ENCODE data around the gene SPATA13. TPM values are rescaled to one million over a fixed set of nuclear protein-coding genes. Genes with fewer than 3 reads are reported as not detected.
A peak's percentile ranks its signal among the peaks of the same experiment; 100 is the strongest.

The SPATA13 gene
- total RNA-seq, 1 experiment from 2014 or later, result 14.1 TPM

DNA sequence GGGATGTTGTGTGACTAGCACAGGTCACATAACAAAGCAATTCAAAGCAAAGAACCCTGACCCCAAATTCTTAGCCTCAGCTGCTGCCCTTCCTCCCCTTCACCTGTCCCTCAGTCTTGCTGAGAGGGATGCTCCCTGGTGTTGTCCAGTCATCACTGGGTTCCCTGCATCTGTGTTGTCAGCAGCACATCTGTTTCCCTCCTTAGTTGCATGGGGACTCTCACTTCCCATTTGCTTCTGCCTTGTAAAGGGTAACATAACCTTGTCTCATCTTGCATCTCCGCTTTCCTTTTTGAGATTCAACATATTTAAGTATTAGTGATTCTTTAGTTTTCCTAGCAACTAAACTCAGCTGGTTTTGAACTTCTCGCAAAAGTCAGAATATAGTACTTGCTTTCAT is 54.0 kb downstream of the SPATA13 start:
- Mint-ChIP-seq H3K27ac (peak overlapping the region in 1 of 3 experiments; percentile 87; a peak in 2 of 7 replicates), H3K4me3 (no peak overlapping the region), H3K4me1 (peaks cover 42 to 55% of the 10 kb centered on the region in 2 experiments), H3K9me3 (no peaks in the 10 kb centered on the region), H3K27me3 (ENCODE audit: low read depth) (no peaks in the 10 kb centered on the region), H3K36me3 (ENCODE audit: insufficient read depth in 1 of 3, low read depth in 3 of 3) (peaks cover 0 to 2% (median 0%) of the 10 kb centered on the region in 3 experiments; a peak in 3 of 7 replicates)
- Histone ChIP-seq H3K27me3 (ENCODE audit: insufficient read depth, low read length) (no peaks in the 10 kb centered on the region), H3K9ac (ENCODE audit: extremely low read depth, insufficient read length, low read length) (no peak overlapping the region), H3K14ac (ENCODE audit: insufficient read depth, low read length) (no peak overlapping the region), H2BK15ac (ENCODE audit: low read depth, low read length) (no peak overlapping the region), H3K4me1 (ENCODE audit: insufficient read depth, low read length) (peaks cover 12% of the 10 kb centered on the region; the same call in 1 of the 2 replicates), H3K79me1 (ENCODE audit: insufficient read depth, low read depth, low read length, poor library complexity, severe bottlenecking) (no peaks in the 10 kb centered on the region), H2BK5ac (ENCODE audit: insufficient read length, low read length) (no peak overlapping the region), H4K91ac (ENCODE audit: insufficient read length, low read depth, low read length) (no peak overlapping the region), H3K56ac (ENCODE audit: insufficient read length, low read depth, low read length) (no peak overlapping the region), H2AFZ (ENCODE audit: low read length) (no peak overlapping the region), H2BK12ac (ENCODE audit: insufficient read length, low read depth, low read length) (no peak overlapping the region), H4K20me1 (ENCODE audit: control insufficient read depth, insufficient read depth, insufficient read length) (no peaks in the 10 kb centered on the region), H3K9me3 (ENCODE audit: control insufficient read depth, low read depth, low read length) (no peaks in the 10 kb centered on the region), H3K4ac (ENCODE audit: low read depth, low read length) (no peak overlapping the region), H2BK120ac (ENCODE audit: low read depth, low read length, poor library complexity, severe bottlenecking) (no peak overlapping the region), H3K23ac (ENCODE audit: insufficient read length, low read depth, low read length) (no peak overlapping the region), H3K79me2 (ENCODE audit: insufficient read depth, low read length) (peaks cover 3% of the 10 kb centered on the region; the same call in 1 of the 2 replicates), H4K5ac (ENCODE audit: insufficient read length, low read depth, low read length) (no peak overlapping the region), H3K27ac (ENCODE audit: insufficient read length, low read depth, low read length) (no peak overlapping the region), H3T11ph (ENCODE audit: low read length) (no peak overlapping the region), H2AK5ac (ENCODE audit: insufficient read length, low read length) (no peak overlapping the region), H3K4me2 (ENCODE audit: insufficient read depth, insufficient read length, low read length) (no peak overlapping the region), H3K23me2 (ENCODE audit: insufficient read length, low read depth, low read length, poor library complexity, severe bottlenecking) (no peaks in the 10 kb centered on the region), H2BK20ac (ENCODE audit: low read depth, low read length, poor library complexity, severe bottlenecking) (no peak overlapping the region), H4K8ac (replicated peaks; ENCODE audit: insufficient read length, low read depth, low read length) (no peak overlapping the region), H3K18ac (ENCODE audit: insufficient read length, low read depth, low read length) (no peak overlapping the region)
- WGBS (ENCODE audit: extremely low coverage, insufficient read length, low lambda C conversion rate), result no CpG with 5 or more reads among the region's 2 CpGs
- no peak for DNase-seq
- TF ChIP-seq, protein P1, sequence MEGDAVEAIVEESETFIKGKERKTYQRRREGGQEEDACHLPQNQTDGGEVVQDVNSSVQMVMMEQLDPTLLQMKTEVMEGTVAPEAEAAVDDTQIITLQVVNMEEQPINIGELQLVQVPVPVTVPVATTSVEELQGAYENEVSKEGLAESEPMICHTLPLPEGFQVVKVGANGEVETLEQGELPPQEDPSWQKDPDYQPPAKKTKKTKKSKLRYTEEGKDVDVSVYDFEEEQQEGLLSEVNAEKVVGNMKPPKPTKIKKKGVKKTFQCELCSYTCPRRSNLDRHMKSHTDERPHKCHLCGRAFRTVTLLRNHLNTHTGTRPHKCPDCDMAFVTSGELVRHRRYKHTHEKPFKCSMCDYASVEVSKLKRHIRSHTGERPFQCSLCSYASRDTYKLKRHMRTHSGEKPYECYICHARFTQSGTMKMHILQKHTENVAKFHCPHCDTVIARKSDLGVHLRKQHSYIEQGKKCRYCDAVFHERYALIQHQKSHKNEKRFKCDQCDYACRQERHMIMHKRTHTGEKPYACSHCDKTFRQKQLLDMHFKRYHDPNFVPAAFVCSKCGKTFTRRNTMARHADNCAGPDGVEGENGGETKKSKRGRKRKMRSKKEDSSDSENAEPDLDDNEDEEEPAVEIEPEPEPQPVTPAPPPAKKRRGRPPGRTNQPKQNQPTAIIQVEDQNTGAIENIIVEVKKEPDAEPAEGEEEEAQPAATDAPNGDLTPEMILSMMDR (conservative IDR thresholded peaks at IDR 0.05), result no peak

Measured in H9 (cell line).